ENCODE results near the gene C3.

C3 gene

DNA sequence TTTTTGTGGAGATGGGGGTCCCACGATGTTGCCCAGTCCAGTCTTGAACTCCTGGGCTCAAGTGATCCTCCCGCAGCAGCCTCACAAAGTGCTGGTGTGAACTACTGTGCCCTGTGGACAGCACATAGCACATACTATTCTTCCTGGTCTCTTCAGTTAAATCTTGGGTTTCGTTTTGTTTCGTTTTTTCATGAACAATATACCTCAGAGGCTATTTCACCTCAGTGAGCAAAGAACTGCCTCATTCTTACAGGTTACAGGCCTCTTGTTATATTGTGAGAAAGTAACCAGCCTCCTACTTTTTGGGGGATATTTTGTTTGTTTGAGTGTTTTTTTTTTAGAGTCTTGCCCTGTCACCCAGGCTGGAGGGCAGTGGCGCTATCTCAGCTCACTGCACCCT is 1.3 kb upstream of the C3 start:
- TF ChIP-seq, protein P1, sequence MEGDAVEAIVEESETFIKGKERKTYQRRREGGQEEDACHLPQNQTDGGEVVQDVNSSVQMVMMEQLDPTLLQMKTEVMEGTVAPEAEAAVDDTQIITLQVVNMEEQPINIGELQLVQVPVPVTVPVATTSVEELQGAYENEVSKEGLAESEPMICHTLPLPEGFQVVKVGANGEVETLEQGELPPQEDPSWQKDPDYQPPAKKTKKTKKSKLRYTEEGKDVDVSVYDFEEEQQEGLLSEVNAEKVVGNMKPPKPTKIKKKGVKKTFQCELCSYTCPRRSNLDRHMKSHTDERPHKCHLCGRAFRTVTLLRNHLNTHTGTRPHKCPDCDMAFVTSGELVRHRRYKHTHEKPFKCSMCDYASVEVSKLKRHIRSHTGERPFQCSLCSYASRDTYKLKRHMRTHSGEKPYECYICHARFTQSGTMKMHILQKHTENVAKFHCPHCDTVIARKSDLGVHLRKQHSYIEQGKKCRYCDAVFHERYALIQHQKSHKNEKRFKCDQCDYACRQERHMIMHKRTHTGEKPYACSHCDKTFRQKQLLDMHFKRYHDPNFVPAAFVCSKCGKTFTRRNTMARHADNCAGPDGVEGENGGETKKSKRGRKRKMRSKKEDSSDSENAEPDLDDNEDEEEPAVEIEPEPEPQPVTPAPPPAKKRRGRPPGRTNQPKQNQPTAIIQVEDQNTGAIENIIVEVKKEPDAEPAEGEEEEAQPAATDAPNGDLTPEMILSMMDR (IDR thresholded peaks at IDR 0.05; ENCODE audit: low read depth, low read length, missing control alignments) = no peak
- H3K4me3 ChIP-seq (replicated peaks; ENCODE audit: low read depth, low read length) = no peak overlapping the region
- DNase-seq (ENCODE audit: extremely low read depth, low read depth) = no peak

DNA sequence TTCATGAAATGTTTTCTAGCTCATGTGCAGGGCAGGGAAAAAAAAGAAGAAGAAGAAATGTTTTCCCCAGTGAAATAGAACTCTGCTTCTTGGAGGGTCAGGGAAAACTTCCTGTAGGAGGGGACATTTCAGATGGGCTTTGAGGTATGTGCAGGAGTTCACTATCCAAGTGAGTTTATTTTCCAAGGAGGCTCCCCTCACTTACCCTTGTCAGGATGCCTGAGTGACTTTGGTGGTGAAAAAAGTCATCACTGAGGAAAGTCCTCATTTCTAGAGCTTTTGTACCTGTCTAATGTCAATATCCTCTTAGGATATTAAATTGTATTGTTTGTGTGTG is 656 bp upstream of the C3 start:
- TF ChIP-seq, protein P1 (IDR thresholded peaks at IDR 0.05; ENCODE audit: low read depth, low read length, missing control alignments) = no peak
- DNase-seq (ENCODE audit: extremely low read depth, low read depth) = no peak
- H3K4me3 ChIP-seq (replicated peaks; ENCODE audit: low read depth, low read length) = no peak overlapping the region

DNA sequence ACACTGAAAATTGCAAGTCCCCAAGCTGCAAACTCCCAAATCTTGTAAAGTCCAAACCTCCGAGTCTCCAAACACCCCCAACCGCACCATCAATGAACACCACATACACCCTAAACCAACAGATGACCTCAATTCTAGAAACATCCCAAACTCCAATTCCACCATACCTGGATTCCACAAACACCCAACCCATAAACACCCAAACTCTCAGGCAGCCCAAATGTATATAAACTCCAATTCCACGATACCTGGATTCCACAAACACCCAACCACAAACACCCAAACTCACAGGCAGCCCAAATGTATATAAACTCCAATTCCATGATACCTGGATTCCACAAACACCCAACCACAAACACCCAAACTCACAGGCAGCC is 470 bp downstream of the C3 start:
- DNase-seq (ENCODE audit: extremely low read depth, low read depth) = no peak
- H3K4me3 ChIP-seq (replicated peaks; ENCODE audit: low read depth, low read length) = no peak overlapping the region
- TF ChIP-seq, protein P1 (IDR thresholded peaks at IDR 0.05; ENCODE audit: low read depth, low read length, missing control alignments) = no peak

DNA sequence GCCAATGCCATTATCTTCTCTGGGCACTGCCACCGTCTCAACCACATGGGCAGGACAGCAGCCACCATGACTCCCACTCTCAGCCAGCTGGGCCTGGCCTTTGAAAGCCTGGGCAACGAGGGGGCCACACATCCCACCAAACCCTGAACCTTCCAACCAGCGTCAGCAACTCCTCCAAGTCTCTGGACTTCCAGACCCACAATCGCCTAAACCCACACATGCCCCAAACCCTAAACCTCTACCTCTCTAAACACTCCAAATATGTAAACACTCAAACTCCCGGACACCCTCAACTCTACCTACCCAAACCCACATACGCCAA is 949 bp downstream of the C3 start:
- H3K4me3 ChIP-seq (replicated peaks; ENCODE audit: low read depth, low read length) = no peak overlapping the region
- TF ChIP-seq, protein P1 (IDR thresholded peaks at IDR 0.05; ENCODE audit: low read depth, low read length, missing control alignments) = no peak
- DNase-seq (ENCODE audit: extremely low read depth, low read depth) = no peak

DNA sequence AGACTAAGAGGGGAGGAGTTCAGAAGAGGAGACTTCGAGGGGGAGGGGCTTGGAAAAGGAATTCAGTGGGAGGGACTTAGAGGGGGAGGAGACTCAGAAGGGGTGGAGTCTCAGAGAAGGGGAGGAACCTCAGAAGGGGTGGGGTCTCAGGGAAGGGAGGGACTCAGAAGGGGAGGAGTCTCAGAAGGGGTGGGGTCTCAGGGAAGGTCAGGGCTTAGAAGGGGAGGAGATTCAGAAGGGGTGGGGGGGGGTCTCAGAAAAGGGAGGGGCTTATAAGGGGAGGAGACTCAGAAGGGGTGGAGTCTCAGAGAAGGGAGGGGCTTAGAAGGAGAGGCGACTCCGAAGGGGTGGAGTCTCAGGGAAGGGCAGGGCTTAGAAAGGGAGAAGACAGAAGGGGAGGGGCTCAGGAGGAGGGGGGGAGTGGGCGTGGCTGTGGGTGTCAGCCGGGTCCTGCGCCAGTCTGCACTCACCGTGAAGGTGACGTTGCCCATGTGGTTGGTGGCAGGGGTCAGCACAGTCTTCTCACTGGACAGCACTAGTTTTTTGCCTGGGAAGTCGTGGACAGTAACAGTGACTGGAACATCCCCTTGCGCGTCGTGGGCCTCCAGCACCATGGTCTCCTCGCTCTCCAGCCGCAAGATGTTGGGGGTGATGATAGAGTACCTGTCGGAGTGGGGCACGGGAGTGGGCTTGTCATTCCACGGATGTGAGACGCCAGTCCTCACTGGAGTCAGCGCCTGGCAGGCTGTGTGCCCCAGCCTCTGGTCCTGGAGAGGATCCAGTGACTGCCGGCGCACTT is 1.5 kb downstream of the C3 start:
- no peak for DNase-seq (ENCODE audit: extremely low read depth, low read depth)
- H3K4me3 ChIP-seq (replicated peaks; ENCODE audit: low read depth, low read length) = no peak overlapping the region
- TF ChIP-seq, protein P1 (IDR thresholded peaks at IDR 0.05; ENCODE audit: low read depth, low read length, missing control alignments) = no peak

DNA sequence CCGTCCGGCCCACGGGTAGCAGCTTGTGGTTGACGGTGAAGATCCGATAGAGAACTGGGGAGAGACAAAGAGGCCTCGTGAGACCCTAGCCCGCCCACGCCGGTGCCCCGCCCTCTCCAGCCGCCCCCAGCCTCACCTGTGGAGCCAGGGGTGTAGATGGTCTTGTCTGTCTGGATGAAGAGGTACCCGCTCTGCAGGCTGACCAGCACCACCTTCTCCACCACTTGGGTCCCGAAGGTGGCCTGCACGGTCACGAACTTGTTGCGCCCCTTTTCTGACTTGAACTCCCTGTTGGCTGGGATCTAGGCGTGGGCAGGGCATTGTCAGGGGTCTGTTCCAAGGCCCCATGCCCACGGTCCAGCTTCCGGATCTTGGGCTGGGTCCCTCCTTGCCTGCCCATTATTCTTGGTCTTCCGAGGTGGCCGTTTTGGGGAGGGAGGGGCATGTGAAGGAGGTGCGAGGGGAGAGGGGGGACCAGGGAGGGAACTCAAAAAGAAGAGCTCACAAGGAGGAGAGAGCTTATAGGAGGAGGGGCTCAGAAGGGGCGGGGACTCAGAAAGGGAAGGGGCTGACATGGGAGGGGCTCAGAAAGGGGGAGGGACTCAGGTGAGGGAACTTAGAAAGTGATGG is 2.2 kb downstream of the C3 start:
- H3K4me3 ChIP-seq (replicated peaks; ENCODE audit: low read depth, low read length) = no peak overlapping the region
- DNase-seq (ENCODE audit: extremely low read depth, low read depth) = no peak
- TF ChIP-seq, protein P1 (IDR thresholded peaks at IDR 0.05; ENCODE audit: low read depth, low read length, missing control alignments) = no peak

All from HFF-Myc (cell line).